Measurements from ENCODE around the gene ZBTB16. TPM values are rescaled to one million over a fixed set of nuclear protein-coding genes. Genes with fewer than 3 reads are reported as not detected.
A peak's percentile ranks its signal among the peaks of the same experiment; 100 is the strongest.

Gene ZBTB16
- total RNA-seq, 1 donor, result 91.6 TPM

DNA sequence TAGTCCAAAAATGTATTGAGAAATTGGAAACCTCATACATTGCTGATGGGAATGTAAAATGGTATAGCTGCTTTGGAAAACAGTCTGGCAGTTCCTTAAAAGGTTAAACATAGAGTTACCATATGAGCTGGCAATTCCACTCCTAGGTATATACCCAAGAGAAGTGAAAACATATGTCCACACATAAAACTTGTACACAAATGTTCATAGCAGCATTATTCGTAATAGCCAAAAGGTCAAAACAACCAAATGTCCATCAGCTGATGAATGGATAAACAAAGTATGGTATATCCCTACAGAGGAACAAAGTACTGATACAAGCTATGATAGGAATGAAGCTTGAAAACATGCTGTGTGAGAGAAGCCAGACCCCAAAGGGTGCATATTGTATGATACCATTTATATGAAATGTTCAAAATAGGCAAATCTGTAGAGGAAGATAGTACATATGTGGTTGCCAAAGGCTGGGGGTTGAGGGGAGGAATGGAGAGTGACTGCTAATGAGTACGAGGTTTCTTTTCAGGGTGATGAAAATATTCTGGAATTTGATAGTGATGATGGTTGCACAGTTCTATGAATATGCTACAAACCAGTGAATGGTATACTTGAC is 85.8 kb downstream of the ZBTB16 start:
- DNase-seq (ENCODE audit: low read depth in 2 of 3, low spot score in 2 of 3), result no peak

- DNase-seq (ENCODE audit: low read depth in 2 of 3, low spot score in 2 of 3), result no peak
These were observed 88.0 kb downstream of the ZBTB16 start for GRCh38 chr11:114147375-114148012.

GRCh38 chr11:114148013-114148382 is 88.5 kb downstream of the ZBTB16 start:
- peak in 2 of 3 donors; percentile 63 to 69 for DNase-seq (ENCODE audit: low read depth in 2 of 3, low spot score in 2 of 3)

DNA sequence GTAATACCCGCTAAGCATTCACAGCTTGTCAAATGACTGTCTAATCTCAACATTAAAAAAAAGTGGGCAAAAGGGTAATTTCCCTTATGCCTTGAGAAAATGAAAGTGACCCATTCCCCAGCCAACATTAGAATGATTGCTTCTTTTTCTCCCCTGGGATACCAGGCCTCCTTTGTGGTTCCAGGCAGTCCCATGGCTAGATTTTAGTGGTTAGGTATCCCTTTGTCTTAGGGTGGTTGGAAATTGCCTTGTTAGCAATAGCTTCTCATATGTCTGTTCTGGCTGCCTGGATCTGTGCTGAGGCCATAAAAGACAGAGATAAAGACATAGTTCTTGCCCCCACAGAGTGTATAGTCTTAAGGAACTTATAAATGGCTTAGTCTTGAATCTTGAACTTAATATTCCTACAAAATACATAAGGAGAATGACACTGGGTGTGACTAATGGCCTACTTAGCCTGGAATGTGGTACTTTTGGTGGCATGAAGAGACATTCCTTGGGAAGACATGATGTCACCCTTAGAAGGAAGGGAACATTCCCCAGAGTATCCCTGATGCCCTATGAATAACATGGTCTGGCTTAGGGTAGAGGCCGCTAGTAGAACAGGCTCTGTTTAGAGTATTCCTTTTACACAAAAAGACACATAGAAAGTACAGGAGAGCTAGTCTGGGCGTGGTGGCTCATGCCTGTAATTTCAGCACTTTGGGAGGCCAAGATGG is 90.3 kb downstream of the ZBTB16 start:
- DNase-seq (ENCODE audit: low read depth in 2 of 3, low spot score in 2 of 3), result no peak

DNA sequence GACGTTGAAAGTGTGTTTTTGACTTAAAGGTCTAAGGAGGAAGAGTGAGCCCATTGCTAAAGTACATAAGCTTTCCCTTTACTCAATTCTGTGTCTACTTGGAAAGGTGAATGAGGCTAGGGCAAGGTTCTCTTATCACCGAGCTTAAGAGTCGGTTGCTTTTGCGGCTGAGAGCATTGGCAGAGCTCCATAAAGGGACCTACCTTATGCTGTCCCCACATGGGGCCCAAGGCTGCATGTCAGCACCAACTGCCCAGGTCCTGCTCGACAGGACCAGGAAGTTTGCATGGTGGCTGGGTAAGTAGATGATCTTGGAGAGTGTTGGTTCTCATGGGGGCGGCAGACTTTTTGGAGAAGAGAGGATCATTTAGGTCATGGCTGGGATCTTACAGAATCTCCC is 91.2 kb downstream of the ZBTB16 start:
- DNase-seq (ENCODE audit: low read depth in 2 of 3, low spot score in 2 of 3), result no peak

DNA sequence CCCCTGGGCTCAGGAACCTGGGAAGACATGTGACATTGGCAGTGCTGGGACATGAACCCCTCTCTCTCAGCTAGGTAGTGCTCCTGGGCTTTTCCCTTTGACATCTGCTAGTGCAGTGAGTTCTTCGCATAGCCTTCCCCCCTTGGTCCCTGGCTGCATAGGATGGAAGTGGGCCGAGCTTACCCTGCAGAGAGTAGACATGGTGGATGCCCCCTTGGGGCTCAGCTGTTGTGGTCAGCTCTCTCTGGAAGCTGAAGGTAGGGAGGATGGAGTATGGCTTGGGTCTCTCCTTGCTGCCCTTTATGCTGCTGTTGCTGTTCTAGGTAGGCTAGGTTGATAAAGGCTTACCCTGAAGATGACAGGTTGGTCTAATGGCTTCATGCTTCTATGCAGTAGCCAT is 92.1 kb downstream of the ZBTB16 start:
- no peak for DNase-seq (ENCODE audit: low read depth in 2 of 3, low spot score in 2 of 3)

DNA sequence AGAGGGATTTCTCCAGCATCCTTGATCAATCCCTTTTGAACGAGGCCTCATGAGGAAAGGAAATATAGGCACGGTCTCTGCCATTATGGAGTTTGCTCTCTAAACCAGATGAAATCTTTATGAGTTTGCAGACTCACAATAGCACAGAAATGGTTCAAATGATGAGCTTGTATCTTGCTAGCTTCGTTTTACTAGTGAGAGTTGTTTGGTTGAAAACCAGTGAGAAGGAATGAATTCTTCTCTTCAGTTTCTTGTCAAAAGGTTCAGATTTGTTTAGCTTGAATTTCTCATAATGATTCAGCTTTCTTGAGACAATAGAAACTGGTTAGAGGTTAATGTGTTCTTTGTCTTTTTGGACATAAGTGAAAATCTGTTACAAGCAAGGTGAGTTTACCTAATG is 92.7 kb downstream of the ZBTB16 start:
- DNase-seq (ENCODE audit: low read depth in 2 of 3, low spot score in 2 of 3), result no peak

GRCh38 chr11:114152785-114153184 is 93.3 kb downstream of the ZBTB16 start:
- DNase-seq (ENCODE audit: low read depth in 2 of 3, low spot score in 2 of 3), result no peak

GRCh38 chr11:114153224-114153623 is 93.7 kb downstream of the ZBTB16 start:
- no peak for DNase-seq (ENCODE audit: low read depth in 2 of 3, low spot score in 2 of 3)

- DNase-seq (ENCODE audit: low read depth in 2 of 3, low spot score in 2 of 3), result no peak
These were observed 94.9 kb downstream of the ZBTB16 start for GRCh38 chr11:114154271-114155047.

DNA sequence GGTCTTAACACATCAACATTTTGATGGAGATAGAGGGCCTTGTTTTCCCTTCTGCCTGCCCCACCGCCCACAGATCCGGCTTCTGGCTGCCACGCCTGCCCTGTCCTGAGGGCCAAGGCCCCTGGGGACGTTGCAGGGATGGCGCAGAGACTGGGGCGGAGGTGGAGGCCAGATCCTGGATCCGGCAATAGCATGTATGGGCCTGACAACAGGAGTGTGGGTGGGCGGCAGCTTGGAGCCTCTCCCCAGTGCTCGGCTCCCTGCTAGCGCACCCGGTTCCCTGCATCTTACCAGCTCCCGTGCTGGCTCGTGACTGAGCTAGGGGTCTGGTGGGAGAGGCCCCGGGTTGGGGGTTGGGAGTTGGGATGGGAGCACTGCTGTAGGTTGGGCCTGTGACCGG is 95.6 kb downstream of the ZBTB16 start:
- no peak for DNase-seq (ENCODE audit: low read depth in 2 of 3, low spot score in 2 of 3)

GRCh38 chr11:114156131-114156581 is 96.6 kb downstream of the ZBTB16 start:
- no peak for DNase-seq (ENCODE audit: low read depth in 2 of 3, low spot score in 2 of 3)

DNA sequence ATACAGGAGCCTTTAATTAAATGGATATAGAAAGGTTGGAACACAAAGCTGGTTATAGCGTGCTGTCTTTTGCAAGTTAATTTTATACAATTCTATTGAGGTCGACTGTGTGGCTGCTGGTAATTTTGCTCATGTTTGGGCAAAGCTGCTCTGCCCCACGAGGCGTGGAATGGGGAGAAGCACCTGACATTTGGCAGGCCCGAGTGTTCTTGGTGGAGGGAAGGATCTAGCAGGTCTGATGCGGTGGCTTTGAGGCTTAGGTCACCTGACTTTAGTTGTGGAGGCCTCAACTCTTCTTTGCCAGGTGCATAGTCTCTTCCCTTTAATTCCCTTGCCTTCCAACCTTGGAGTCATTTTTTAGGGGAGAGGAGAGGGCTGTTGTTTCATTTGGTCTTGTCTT is 97.3 kb downstream of the ZBTB16 start:
- no peak for DNase-seq (ENCODE audit: low read depth in 2 of 3, low spot score in 2 of 3)

DNA sequence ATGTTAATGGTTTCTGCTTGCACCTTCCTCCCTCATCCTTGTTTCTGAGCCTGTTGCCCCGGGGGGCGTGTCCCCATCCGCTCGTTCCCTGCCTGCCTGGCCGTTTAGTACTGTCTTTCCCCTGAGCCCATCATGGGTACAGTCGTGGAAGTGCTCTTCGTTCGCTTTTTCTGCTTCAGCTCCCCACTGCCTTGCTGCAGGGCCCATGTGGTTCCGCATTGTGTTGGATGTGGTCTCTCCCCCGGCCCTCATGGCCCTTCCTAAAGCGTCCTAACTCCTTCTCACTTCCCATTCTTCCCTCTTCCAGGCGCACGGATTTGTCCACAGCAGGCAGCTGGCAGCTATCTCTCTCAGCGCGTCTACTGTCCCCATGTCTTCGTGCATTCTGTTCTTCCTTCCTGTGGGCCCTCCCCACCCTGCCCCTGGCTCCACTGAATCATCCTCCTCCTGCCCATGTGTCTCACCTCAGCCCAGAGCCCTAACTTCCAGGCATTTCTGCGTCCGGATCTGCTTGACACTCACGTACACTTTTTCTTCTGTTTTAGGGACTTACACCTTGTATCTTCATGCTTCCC is 98.1 kb downstream of the ZBTB16 start:
- DNase-seq (ENCODE audit: low read depth in 2 of 3, low spot score in 2 of 3), result no peak

DNA sequence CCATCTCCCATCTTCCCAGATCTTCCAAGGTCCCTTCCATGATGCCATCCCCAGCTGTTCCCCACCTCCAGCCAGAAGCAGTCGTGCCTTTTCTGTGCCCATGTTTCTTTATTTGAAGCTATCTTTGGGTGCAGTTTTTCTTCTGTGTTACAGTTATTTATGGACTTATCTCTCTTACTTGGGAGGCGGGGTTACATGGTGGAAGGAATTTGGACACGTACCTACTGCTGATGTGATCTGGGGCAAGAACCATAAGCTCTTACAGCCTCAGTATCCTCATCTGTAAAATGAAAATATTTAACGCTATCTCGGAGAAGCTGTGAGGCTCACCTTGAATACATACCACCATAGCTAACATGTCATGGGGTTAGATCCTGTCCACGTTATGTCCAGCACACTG is 98.9 kb downstream of the ZBTB16 start:
- DNase-seq (ENCODE audit: low read depth in 2 of 3, low spot score in 2 of 3), result no peak

DNA sequence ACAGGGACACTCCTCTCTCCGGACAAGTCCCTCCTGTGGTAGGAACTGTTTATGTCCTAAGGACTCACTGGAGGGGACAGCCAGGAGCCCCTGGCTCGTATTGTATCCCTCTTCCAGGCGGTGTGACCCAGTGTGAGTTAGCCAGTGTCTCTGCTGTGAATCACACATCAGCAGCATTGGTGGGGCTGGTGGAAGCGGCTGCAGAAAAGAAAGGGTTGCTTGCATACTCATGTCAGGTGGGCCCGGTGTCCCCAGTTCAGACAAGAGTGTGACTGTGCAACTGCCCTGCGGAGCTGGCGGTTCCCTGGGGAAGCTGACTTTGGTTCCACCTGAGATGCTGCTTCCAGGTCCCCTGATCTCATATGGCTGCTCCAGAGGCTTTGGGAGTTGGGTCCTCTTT is 99.4 kb downstream of the ZBTB16 start:
- no peak for DNase-seq (ENCODE audit: low read depth in 2 of 3, low spot score in 2 of 3)

DNA sequence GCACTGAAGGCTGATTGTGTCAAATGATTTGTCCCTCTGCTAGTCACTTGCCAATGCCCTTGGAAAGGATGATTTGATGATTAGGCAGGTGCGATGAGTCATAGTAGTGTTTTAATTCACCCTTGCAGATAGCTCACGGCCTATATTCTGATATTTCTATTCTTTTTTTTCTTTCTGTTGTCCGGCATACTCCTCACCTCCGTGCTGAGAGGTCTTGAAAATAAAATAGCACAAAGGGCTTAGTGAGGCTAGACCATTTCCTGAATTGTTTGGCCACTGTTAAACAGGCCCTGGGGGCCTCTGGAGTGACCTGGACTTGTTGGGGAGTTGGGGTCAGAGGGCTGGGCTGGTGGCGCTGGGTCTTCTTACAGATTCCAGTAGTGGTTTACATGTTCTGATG is 99.8 kb downstream of the ZBTB16 start:
- no peak for DNase-seq (ENCODE audit: low read depth in 2 of 3, low spot score in 2 of 3)

GRCh38 chr11:114159802-114160632 is 100.5 kb downstream of the ZBTB16 start:
- peak; percentile 97 to 99 (median 99) for DNase-seq (ENCODE audit: low read depth in 2 of 3, low spot score in 2 of 3)

GRCh38 chr11:114160894-114161293 is 101.4 kb downstream of the ZBTB16 start:
- DNase-seq (ENCODE audit: low read depth in 2 of 3, low spot score in 2 of 3), result no peak

All from hematopoietic multipotent progenitor cell (in vitro differentiated cells).